ENCODE measurements around the gene IL1RAPL1.

- no peak for TF ChIP-seq REST (IDR thresholded peaks at IDR 0.05; ENCODE audit: insufficient read depth in 1 of 2, low read depth in 2 of 2, low read length in 2 of 2)
- no peak for TF ChIP-seq POLR2AphosphoS5 (IDR thresholded peaks at IDR 0.05; ENCODE audit: low read depth, low read length)
- TF ChIP-seq SIN3A (IDR thresholded peaks at IDR 0.05; ENCODE audit: borderline replicate concordance, insufficient read depth, low read length): no peak
These were observed 1211.2 kb downstream of the IL1RAPL1 start for GRCh38 chrX:29798469-29798868.

All from PFSK-1 (cell line).